Measurements from ENCODE around the gene TMEM8B.
"Not testable (repeated sequence)": the region's sequence is repeated elsewhere in the genome, so short reads cannot be mapped to it uniquely, and the experiment has no call there.

TMEM8B gene

DNA sequence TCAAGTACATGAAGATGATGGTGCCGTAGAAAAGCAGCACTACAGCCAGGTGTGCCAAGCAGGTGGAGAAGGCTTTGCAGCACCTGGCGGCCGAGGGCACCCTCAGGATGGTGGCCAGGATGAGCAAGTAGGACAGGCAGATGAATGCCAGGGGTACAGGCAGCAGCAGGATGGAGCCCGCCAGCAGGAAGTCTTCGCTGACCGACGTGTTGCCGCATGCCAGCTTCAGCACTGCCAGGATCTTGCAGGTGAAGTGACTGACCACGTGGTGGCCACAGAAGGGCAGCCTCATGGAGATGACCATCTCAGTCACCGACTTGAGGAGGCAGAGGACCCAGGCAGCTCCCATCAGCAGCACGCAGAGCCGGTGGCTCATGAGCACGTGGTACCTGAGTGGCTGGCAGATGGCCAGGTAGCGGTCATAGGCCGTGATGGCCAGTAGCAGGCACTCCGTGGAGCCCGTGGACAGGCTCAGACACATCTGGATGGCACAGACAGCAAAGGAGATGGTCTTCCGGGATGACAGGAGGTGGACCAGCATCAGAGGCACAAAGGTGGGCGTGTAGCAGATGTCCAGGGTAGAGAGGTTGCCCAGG, 40.7 kb downstream of the TMEM8B start:
- no peak for DNase-seq

DNA sequence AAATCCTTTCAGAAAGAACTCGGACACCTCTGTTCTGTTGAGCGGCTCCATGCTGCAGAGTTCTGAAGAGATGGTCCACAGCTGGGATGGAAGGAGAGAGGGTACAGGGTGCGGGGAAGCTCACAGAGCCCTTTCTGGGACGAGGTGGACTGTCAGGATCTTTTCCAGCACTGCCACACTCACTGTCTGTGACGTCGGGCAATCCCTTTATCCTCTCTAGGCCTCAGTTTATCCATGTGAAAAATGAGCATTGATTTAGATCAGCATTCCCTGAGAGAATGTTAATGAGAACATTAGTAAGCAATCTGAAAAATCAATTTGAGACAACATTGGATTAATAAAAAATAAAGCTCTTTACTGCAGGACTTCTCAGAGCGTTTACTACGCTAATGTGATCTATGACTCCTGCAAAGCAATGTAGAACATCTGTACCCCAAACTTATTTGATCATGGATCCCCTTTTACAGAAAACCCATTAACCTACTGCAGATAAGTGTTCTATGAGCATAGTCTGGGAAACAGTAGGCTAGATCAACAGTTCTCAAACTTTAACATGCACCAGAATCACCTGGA, 41.4 kb downstream of the TMEM8B start, which contains the start of gene OR13J1:
Gene OR13J1 (minus strand): TSS at position 51 of the 573 bp plus-strand sequence. CDS start 0 bp downstream, at position 51.
- DNase-seq = no peak

DNA sequence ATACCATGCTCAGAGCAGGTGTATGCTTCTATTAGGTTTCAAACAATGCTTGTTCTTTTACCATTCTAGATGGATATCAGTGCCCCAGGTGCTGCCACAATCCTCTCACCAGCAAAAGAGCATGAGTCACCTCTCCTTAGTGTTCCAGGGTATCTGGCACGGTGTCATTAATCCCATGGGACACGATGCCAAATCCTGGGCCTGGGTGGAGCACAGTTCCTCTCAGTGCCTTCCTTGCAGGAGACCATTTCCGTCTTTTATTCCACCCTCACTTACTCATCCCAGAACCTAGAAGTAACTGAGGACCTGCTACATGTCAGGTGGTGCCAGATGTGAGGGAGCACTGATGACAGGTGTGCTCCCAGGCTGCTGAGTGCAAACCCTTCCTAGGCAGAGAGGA, 42.5 kb downstream of the TMEM8B start:
- DNase-seq = no peak

DNA sequence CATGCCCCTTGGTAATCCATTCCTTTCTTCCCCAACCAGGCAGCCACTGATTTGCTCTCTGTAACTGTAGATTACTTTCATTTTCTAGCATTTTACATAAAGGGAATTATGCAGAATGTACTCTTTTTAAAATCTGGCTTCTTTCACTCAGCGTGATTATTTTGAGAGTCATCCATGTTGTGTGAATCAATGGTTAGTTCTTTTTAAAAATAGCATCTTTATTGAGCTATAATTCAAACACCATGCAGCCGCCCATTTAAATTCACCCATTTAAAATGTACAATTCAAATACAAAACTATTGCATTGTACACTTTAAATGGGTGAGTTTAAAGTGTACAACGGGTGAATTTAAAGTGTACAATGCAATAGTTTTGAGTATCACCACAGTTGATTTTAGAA, 43.5 kb downstream of the TMEM8B start:
- no peak for DNase-seq

DNA sequence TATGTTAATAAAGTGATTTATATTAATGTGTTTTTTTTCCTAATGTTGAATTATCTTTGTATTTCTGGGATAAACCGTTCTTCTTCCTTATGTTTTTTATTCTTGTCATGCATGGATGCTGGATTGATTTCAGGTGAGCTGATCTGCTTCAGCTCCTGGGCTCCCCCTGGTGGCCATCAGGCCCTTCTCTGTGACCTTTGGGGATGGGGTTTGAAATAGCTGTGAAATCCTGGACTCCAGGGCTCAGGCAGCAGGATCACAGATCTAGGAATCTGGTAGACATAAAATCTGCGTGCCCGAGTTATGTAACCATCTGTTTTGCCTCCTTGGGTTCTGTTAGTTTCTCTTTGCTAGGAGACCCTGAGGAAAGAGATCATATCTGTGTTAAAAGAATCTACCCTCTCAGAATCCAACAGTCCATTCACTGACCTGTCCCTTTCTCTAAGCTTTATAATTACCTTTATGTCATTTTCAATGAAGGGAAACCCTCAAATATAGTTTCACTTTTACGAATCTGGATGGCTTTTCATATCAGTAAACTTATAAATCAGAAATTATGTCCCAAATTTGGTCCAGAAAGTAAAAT, 53.3 kb downstream of the TMEM8B start:
- peak; percentile 70 for DNase-seq

DNA sequence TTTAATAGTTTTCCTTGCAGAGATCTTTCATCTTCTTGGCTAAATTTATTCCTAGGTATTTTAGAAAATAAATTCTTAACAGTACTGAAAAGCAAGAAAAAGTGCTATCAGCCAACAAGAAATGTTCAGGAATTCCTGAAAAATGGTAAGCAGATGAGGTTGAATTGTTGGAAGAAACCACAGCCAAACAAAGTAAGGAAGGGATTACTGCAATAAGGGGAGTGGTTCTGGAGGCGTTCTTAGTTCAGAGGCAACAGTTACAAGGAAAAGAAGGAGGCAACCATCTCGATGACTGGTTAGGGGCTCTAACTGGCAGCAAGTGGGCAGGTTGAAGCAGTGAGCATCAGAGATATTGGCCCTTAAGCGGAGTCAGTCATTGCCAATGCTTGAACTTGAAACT, 54.0 kb downstream of the TMEM8B start:
- no peak for DNase-seq

DNA sequence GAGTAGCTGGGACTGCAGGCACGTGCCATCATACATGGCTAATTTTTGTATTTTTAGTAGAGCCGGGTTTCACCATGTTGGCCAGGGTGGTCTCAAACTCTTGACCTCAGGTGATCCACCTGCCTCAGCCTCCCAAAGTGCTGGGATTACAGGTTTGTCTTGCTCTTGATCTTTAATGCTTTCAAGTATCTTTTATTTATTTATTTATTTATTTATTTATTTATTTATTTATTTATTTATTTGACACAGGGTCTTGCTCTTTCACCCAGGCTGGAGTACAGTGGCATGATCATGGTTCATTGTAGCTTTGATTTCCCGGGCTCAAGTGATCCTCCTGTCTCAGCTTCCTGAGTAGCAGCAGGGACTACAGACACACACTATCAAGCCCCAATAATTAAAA, 55.9 kb downstream of the TMEM8B start:
- not testable (repeated sequence) for DNase-seq

DNA sequence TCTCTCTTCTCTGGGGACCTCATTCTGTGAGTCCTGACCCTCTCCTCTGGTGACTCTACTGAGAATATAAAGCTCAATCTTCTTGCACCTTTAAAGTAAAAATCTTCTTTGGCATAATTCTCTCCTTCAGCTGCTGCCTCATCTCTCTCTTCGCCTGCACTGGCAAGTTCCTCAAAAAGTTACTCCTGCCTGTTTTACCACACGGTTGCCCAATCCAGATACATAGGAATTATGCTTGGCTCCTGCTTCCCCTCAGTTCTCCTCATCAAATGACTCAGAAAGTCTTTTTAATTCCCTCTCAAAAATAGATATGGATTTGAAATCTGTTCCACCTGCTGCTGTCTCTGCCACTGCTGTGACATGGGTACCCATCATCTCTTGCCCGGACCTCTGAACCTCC, 62.6 kb downstream of the TMEM8B start:
- DNase-seq = no peak

DNA sequence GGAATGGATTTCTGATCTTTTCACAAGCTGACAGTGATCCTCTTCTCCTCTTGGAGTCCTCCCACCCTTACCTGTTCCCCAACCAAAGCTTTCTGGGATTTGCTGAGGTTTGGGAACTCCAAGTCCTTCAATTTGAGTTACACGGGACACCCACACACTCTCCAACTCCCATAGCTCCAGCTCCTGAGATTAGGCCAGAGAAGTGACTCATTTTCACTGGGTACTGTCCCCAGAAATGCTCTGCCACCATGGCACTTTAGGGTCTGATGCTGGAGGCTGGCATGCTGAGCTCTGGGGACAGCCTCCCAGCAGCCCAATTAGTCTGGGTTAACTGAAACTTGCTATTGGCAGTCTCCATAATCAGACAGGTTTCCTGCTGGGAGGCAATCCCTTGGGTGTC, 63.0 kb downstream of the TMEM8B start:
- DNase-seq = no peak

DNA sequence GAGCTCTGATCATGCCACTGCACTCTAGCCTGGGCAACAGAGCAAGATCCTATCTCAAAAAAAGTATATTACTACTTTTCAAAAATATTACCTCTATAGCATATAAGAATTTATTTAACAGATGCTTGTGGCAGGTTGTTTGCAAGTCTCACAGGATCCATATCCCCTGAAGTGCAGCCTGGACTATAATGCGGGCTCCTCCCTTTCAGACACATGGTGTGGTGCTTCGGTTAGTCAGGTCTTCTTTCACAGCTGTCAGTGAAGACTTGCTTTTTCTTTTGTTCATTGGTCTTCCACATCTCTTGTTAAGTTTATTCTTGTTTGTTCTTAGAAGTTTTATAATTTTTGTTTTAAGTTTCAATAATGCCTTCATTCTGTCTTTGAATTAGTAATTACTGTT, 67.5 kb downstream of the TMEM8B start:
- no peak for DNase-seq

DNA sequence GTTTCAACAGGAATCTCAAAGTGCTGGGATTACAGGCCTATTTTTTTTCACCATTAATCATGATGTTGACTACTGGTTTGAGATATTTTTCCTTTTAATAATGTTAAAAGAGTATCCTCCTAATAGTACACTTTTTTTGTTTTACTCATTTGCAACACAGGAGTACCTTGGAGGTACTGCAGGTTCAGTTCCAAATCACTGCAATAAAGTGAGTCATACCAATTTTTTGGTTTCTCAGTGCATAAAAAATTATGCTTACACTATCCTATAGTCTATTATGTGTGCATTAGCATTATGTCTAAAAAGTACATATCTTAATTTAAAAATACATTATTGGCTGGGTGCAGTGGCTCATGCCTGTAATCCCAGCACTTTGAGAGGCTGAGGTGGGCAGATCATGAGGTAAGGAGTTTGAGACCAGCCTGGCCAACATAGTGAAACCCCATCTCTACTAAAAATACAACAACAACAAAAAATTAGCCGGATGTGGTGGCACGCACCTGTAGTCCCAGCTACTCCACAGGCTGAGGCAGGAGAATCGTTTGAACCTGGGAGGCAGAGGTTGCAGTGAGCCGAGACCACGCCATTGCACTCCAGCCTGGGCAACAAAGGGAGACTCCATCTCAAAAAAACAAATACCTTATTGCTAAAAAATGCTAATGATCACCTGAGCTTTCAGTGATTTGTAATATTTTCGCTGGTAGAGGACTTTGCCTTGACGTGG, 68.5 kb downstream of the TMEM8B start:
- DNase-seq = not testable (repeated sequence)

DNA sequence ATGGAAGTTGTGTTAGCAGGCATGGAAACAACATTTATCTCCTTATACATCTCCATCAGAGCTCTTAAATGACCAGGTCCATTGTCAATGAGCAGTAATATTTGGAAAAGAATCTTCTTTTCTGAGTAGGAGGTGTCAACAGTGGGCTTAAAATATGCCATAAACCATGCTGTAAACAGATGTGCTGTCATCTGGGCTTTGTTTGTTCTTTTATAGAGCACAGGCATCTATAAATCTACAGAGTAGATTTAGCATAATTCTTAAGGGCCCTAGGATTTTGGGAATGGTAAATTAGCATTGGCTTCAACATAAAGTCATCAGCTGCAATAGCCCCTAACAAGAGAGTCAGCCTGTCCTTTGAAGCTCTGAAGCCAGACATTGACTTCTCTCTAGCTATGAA, 69.3 kb downstream of the TMEM8B start:
- no peak for DNase-seq

DNA sequence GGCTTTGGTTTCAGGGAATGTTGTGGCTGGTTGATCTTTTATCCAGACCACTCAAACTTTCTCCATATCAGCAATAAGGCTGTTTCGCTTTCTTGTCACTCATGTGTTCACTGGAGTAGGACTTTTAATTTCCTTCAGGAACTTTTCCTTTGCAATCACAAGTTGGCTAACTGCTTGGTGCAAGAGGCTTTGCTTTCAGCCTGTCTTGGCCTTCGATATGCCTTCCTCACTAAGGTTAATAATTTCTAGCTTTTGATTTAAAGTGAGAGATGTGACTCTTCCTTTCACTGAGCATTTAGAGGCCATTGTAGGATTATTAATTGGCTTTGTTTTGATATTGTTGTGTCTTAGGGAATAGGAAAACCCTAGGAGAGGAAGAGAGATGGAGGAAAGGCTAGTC, 70.0 kb downstream of the TMEM8B start:
- DNase-seq = no peak

DNA sequence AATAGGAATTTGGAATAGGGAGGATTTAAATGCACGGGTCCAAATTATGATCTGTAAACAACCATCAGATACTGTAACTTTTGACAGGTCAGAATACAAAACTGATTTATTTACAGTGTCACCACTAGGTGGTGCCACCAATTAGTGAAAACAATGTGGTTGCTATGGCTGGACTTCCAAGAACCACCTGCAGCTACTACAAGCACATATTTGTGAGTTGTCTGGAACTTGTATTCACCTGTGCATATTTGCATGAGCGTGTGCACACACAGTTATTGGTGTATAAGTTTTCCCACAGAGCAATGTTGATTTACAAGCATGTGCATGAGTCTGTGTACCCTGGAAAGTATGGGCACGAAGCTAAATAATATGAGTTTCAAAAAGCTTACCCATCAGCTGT, 74.0 kb downstream of the TMEM8B start:
- DNase-seq = peak; percentile 18

DNA sequence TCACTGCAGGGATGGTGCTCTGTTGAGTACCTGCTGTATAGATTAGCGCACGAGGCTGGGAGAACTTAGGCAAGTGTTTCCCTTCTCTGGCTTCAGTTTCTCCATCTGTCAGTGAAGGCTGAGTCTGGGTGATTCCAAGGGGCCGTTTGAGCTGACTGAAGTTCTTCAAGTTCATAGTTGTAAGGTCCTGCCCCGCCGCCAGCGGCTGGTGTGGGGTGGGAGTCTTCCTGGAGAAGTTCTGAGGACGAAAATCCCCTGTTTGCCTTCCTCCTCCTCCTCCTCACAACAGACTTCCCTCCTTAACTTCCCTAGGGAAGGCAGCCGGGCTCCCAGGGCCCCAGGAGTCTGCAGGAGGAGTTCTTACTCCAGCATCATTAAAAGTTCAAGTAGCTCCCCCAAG, 75.3 kb downstream of the TMEM8B start:
- DNase-seq = no peak

DNA sequence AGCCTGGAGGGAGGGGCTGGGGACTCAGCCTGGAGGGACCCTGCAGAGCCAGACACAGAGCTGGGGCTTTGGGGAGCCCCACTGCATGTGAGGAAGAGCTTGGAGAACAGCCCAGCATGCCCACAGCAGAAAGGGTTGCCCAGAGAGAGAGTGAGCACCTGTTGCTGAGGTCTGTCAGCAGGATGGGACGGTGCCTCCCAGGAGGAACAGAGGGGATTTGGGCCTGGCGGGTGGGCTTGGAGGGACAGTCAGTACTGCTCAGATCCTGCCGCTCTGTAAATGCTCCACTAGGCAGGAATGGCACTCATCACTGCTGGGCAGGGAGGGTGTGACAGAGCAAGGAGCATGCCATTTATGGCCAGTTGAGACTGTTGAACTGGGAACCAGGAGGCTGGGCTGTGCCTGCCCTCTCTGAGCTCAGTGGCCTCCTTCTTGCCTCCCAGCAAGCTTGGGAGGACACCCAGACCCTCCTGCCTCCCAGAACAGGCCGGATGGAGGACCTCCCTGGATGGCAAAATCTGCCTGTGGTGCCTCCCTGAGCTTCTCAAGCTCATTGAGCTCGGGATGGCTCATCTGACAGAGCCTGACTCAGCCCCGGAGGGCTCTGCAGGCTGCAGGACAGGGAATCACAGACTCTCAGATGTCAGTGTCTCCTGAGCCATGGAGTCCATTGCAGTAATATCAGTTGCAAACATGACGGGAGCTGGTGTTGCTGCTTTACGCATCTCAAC, 76.2 kb downstream of the TMEM8B start:
- no peak for DNase-seq

DNA sequence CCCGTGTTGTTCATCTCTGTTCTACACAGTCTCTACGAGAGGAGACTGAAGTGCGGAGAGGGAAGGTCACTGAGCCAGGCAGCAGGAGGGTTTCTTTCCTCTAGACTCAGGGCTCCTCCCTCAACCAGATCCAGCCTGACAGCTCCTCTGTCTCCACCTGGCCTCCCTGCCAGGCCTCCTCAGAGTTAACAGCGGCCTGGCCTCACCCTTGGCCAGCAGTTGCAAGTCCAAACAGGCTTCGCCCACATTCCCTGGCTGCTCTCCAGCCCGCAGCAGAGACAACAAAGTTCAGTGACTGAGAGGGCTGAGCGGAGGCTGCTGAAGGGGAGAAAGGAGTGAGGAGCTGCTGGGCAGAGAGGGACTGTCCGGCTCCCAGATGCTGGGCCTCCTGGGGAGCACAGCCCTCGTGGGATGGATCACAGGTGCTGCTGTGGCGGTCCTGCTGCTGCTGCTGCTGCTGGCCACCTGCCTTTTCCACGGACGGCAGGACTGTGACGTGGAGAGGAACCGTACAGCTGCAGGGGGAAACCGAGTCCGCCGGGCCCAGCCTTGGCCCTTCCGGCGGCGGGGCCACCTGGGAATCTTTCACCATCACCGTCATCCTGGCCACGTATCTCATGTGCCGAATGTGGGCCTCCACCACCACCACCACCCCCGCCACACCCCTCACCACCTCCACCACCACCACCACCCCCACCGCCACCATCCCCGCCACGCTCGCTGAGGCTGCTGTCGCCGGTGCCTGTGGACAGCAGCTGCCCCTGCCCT, 77.1 kb downstream of the TMEM8B start, which contains the start of gene HRCT1:
Gene HRCT1 (plus strand): TSS at position 291 of the 768 bp plus-strand sequence. CDS start 86 bp downstream, at position 377.
- DNase-seq = no peak

DNA sequence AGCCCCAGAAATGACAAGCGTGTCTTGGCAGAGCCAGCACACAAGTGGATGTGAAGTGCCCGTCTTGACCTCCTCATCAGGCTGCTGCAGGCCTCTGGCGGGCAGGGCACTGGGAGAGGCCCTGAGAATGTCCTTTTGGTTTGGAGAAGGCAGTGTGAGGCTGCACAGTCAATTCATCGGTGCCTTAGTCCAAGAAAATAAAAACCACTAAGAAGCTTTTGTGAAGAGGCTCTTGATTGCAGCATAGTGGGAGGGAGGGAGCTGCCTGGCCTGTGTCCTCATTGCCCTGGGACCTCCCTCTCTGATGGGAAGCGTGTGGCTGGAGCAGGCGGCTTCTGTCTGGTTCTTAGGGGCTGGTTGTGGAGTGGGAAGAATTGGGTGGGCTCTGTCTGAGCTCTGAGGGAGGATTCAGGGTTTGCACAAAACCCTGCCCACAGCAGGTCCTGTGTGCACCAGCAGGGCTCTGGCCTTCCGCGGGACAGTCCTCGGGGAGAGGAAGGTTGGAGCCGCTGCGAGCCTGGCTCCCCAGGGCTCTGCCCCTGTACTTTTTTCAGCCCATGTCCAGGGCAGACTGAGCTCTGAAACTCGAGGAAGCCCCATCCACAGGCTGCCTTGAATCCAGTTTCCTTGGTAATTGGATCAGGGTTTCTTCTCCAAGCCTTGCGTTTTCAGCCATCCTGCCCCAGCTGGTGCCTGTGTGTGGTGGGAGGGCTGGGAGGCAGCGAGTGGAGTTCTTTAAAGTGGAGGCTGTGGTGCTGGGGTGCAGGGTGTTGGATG, 78.1 kb downstream of the TMEM8B start:
- DNase-seq = no peak

DNA sequence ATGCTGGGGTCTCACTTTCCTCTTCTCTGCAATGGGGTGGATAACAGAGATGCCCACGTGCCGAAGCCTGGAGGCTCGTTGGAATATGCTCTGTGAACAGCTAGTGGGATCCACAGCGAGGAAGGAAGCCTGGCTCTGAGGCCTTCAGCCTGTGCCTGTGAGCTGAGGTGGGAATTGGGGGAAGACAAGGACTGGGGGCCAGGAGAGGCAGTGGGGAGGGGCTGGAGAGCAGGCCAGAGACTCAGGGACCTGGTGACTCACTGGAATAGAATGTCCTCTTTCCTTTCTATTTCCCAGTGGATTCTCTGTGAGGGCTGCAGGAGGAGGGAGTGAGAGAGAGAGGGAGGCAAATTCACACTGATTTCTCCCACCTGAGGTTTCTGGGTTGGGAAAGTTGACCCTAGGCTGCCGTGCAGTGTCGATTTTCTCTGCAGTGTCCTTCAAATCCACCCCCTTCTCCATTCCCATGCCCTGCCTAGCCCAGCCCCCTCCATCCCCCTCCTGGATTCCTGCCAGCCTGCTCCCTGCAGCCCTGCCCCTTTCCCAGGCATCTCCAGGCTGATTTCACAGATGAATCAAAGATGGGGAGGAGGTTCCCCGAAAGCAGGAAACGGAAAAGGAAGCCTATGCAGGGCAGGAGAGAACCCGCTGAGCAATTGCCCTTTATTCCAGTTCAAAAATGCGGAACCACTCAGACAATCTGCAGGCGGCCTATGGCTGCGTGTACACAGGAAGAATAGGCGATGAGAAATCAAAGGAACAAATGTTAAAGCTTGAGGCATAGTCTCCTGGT, 78.9 kb downstream of the TMEM8B start:
- no peak for DNase-seq

DNA sequence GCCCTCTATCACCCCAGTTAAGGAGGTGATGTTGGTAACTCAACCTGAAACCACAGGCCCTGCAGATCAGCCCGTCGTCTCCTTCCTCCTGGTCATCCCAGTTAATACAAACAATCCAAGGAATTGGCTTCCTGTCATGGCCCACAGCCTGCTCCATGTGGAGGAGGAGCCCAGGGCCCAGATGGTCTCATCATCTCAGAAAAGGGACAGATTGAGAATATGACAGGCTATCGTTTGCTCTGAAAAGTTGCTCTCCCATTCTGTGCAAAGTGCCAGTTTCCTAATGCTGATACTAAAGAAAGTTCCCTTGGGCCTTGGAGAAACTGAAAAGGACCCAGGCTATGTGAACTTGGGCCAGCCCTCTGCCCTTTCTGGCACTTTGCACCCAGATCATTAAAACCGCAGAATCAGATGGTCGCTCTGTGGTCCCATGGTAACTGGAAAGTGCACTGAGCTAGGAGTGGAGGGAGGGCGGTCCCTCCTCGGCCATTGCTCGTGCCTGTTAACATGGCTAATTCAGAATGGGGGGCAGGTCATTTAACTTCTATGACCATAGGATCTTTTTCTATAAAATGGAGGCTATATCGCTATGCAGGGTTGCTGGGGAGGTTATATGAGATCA, 79.6 kb downstream of the TMEM8B start:
- DNase-seq = no peak

Measured in CD4-positive, alpha-beta T cell treated with Interferon gamma for 1 hour (primary cell).